HG02840 (cell line): ENCODE measurements around the gene PRKCH.

Experiments
- ATAC-seq: cut with Tn5 transposase; IDR thresholded peaks from one replicate; pipeline ENCODE4 v1.9.1; 2021; ENCODE audit warnings: mild to moderate bottlenecking, moderate library complexity, moderate number of reproducible peaks; ENCODE audit not compliant: unreplicated experiment, low FRiP score

PRKCH gene

DNA sequence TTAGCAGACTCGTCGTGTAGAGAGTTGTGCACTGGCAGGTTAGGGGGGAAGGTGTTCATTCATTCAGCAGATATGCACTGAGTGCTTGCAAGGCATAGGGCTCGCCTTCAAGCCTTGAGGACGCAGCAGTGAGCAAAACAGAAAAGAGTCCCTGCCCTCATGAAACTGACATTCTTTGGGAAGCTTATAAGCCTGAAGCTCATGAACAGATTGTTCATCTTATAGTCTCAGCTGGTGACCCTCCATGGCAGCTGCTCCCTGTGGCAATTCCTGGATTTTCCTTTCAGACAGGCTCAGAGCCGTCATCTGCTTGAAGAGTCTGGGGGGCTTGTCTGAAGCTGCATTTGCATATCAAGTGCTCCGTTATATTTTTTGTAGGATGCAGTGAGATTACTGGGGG lies 148.4 kb downstream of the PRKCH start:
- ATAC-seq = no peak

DNA sequence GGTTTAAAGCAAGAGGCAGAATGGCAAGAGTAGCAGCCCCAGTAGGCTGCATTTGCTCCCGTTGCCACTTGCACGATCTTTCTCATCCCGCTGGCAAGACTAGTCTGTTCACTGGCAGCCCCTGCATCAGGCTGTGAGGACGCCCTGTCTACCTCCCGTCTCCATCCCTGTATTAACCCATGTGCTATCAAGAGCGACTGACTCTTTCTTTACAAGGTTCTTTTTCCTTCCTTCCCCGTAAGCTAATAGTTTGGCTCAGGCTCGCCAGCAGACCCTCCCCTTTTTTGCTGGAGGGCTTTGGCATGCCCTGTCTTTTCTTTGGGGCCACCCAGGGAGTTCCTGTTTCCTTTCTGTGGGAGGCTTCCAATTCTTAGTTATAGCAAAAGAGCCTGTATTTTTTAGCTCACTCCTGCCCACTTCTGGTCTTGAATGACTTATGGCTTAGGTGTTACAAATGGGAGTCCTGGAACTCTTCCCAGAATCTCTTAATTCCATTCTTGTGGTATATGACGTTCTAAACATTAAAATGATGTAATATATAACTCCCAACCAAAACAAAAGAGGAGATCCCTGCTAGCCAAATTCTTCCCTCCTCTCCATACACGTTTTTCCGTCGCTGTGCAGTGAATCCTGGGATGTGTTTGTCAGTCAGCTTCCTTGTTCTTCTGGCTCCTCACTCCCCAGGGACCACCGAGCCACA lies 149.0 kb downstream of the PRKCH start:
- ATAC-seq = no peak

DNA sequence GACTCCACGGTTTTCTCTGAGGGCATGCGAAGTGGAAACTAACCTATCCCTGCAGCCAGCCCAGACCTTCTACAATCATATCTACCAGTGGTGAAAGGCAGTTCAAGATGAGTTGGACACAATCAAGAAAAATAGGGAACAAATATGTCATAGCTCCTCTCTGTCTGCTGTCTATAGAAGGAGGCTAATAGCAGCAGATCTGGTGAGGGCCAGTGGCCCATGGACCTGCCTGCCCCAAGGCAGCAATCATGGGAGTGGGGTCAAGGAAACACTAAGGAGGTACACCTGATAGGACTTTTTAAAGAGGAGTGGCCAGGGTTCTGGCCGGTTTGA lies 149.5 kb downstream of the PRKCH start:
- ATAC-seq = no peak

GRCh38 chr14:61471297-61472005 lies 150.1 kb downstream of the PRKCH start:
- no peak for ATAC-seq

- ATAC-seq = no peak
Observed at GRCh38 chr14:61472011-61472672, 150.8 kb downstream of the PRKCH start.

- no peak for ATAC-seq
Observed at GRCh38 chr14:61472801-61473376, 151.5 kb downstream of the PRKCH start.

DNA sequence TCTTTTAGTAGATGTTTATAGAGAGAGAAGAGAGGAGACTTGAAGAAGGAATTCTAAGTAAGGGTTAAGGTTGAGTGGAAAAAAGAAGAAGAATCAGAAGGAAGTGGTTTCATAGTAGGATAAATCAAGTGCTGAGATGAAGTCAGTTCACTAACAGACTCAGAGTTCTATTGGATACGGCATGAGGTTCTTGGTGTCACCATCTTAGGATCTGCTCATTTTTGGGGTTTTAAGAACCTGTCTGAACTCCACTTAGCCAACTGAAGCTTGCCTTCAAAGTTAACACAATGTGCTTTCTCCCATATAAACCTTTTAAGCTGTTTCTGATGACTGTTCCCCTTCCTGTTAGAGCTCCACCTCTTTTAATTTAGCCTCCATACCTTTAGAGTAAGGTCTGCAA lies 152.6 kb downstream of the PRKCH start:
- no peak for ATAC-seq

GRCh38 chr14:61474701-61475100 lies 153.3 kb downstream of the PRKCH start:
- ATAC-seq = no peak

DNA sequence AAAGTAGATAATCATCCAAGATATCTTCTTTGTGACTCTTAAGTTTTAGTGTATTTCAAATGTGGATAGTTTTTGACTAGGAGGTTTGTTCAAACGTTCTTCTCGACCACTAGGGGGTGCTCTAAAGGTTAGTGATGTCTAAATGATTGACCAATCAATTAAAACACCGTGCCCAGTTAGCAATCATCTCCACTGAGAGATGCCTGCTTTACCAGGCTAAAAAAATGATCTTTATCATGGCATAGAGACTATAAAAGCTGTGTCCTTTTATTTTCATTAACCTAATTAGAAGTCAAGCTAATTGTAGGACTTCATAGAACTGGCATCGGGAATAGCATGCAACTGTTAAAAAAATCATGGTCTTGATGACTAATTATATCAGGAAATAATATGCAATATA lies 153.9 kb downstream of the PRKCH start:
- no peak for ATAC-seq

- no peak for ATAC-seq
Observed at GRCh38 chr14:61476105-61476753, 154.8 kb downstream of the PRKCH start.

DNA sequence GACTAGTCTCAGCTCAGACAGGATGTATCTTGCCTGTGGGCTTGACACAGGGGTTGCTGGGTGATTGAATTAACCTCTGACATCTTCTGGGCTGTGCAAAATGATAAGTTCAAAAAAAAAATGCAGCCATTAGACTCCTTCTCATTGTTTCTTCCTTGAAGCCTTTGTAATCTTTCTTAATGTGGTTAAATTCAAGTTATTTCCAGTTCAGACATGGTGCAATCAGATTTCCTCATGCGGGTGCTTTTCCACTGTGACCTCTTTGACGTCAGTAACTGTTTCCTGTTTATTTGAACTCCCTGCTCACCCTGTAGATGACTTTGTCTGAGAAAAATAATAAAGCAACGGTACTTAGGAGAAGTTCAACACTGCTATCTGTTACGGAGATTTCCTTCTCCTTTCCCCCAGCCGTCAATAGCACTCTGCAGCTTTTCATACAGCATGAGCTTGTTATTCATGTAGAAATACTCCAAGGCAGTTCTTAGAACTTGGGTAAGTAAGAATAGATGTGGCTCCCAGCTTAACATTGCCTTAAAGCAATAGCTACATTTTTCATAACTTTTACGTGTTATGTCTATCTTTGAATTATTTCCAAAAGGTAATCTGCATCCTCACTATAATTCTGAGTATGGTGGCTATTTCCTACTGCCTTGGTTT lies 155.5 kb downstream of the PRKCH start:
- no peak for ATAC-seq

DNA sequence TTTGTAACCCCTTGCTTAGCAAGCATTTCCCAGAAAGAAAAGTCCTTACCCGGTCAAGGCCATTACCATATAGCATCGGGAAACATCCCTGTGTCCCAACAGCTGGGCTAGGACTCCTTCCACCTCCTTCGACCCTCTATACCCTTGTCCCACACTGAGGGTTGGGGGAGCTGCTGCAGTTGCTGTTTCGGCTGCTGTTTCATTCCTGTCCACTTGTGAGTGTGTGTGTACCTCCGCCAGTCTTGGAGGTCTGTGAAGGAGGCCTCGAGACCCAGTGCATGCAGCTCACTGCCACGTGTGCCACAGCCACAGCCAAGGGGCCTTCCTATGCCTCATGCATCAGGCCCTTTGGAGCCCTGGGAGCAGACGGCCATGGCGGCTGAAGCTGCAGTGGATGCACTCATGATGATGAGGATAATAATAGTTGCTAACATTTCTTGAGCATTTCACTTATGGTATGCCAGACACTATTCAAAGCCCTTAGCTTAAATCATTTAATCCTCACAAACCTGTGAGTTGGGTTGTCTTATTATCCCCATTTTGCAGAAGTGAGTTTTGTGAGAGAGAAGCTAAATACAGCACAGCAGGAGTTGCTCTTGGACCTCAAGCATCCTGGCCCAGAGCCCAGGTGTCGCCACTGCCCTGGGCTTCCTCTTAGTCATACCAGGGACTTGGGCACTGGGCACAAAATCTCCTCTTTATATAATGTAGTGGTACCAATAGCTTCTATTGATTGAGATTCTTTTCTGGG lies 156.5 kb downstream of the PRKCH start:
- ATAC-seq = no peak

- no peak for ATAC-seq
Observed at GRCh38 chr14:61478971-61479473, 157.6 kb downstream of the PRKCH start.

DNA sequence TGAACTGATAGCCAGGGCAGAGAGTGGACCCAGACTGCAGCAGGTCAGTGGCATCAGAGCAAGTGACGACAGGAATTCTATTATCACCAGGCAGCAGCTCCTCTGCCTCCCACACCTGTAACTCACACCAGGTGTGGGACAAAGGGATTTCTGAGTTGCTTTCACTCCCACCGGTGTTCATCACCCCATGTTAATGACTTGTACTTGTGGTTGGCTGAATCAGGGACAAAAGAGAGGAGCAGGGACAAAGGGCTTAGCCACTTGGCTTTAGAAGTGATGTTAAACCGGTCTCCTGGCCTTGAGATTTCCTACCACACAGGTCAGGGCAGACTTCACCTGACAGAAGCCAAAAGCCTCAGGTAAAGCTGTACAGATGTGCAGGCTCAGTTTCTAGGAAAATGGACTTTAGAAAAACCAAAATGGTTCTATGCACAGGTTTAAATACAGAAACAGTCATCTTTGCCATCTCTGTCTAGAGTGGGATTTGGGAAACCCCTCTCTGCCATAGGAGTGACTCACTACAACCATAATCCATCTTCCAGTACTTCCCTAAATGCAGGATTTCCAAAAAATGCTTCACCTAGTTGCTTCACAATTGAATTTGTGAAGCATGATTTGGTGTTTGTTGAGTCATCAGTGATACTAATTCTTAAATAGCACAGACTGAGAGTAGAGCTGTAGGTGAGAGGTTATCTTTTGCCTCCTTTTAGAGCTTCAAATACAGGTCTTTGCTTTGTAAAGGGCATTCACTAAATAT lies 158.5 kb downstream of the PRKCH start:
- ATAC-seq = no peak

DNA sequence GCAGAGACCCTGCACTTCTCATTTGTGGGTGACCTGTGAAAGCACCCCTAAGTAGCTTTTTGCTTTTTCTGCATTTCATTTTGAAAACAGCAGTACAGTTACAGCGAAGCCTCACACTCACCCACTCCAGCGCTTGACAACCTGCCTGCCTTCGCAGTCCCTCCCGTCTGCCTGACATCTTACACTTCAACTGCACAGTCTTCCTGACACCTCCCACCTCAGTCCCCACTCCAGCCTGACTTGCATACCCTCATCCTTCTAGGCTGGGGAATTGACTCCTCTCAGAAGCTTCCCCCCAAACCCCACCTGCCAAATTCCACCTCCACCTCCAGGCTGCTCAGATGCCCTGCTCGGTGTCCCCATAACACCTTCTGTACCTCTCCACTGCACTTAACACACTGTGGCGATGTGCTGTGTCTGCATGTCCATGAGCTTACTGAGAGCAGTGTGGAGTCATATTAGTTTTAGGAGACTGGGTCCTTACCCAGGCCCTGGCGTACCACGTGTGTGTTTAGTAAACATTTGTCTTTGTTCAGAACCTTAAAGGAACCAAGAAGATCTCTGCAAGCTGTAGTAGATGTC lies 159.4 kb downstream of the PRKCH start:
- ATAC-seq = no peak

DNA sequence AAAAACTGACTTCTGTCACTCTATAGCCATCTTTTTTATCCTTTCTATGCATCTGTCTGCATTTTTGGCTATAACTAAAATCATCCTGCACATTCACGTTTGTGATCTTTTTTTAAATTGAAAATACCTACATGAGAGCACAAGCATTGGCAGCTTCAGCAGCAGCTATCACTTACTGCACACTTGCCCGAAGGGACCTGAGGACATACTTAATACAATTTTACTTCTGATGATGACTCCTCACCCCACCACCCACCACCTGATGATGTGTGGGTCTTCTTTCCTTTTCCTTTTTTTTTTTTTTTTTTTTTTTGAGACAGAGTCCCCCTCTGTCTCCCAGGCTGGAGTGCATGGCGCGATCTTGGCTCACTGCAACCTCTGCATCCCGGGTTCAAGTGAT lies 160.3 kb downstream of the PRKCH start:
- ATAC-seq = no peak

DNA sequence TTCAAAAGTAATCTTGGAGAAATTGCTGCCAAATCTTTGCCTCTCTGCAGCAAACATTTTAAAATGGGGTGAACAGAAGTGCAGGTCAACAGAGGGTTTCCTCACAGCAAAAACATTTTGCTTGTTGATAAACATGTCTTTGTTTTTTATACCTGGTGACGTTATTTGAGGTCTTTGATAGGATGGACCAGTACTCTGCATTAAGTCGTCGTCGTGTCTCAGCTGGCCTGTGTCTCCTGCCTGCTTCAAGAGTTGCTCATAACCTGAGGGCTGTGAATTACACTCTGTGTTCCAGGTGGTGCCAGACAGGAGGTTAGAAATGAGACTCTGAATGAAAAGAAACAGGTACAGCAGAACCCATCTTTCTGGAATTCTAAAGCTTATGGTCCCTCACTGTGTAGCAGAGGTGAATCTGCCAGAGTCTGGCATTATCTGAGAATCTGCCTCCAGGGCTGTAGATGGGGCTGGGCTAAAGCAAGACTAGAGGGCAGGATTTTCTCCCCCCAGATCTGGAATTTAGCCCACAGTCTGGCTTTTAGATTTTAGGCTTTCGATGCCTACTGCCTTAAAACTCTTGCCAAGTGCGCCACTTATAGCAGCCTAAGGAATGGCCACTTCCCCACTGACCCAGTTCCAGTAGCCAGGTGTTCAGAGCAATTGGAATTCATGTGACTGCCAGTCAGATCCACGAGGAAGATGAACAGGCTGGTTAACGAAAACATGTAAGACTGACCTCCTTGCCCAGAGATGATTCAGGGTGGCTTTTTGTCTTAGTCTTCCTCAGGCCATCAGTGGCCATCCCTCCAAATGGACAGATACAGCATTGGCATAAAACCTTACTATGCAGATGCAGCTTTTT lies 161.2 kb downstream of the PRKCH start:
- ATAC-seq = no peak

DNA sequence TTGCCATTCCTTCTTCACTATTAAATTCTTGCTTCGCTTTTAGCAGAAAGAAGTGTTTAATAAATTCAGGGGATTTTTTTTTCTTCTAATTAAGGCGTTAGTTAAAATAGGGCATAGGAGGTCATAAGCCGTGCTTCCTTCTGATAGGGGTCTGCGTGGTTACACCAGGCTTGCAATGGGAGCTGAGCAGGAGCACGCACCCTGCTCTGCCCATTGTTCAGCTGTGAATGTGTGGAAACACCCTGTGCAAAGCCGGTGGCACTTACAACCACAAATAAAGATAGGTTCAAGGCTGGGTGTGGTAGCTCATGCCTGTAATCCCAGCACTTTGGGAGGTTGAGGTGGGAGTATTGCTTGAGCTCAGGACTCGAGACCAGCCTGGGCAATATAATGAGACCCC lies 162.1 kb downstream of the PRKCH start:
- no peak for ATAC-seq
